ENCODE measurements around the gene SFXN2.
A peak's percentile ranks its signal among the peaks of the same experiment; 100 is the strongest.
"Not testable (repeated sequence)": the region's sequence is repeated elsewhere in the genome, so short reads cannot be mapped to it uniquely, and the experiment has no call there.

Gene SFXN2

GRCh38 chr10:102723989-102724388 is 9.6 kb downstream of the SFXN2 start:
- no peak for DNase-seq

GRCh38 chr10:102726274-102726673 is 11.8 kb downstream of the SFXN2 start:
- DNase-seq = no peak

GRCh38 chr10:102727037-102727818 is 12.8 kb downstream of the SFXN2 start:
- no peak for DNase-seq

- DNase-seq = peak; percentile 50
Measured at GRCh38 chr10:102729029-102730026, 14.9 kb downstream of the SFXN2 start.

GRCh38 chr10:102731222-102731800 is 16.9 kb downstream of the SFXN2 start:
- DNase-seq = no peak

- no peak for DNase-seq
Measured at GRCh38 chr10:102732661-102733060, 18.2 kb downstream of the SFXN2 start.

GRCh38 chr10:102735065-102735562 is 20.7 kb downstream of the SFXN2 start:
- no peak for DNase-seq

- DNase-seq = no peak
Measured at GRCh38 chr10:102738692-102739121, 24.3 kb downstream of the SFXN2 start.

GRCh38 chr10:102740229-102740628 is 25.8 kb downstream of the SFXN2 start:
- no peak for DNase-seq

GRCh38 chr10:102741726-102742237 is 27.3 kb downstream of the SFXN2 start:
- DNase-seq = no peak

- not testable (repeated sequence) for DNase-seq
Measured at GRCh38 chr10:102742313-102742712, 27.9 kb downstream of the SFXN2 start.

GRCh38 chr10:102743078-102743587 is 28.7 kb downstream of the SFXN2 start:
- DNase-seq = no peak

- peak; percentile 95 for DNase-seq
Measured at GRCh38 chr10:102743588-102744373, 29.3 kb downstream of the SFXN2 start, which contains the start of gene WBP1L. WBP1L (plus strand) TSS chr10:102743948; CDS start chr10:102744054, 106 bp downstream.

- DNase-seq = no peak
Measured at GRCh38 chr10:102744374-102745051, 30.1 kb downstream of the SFXN2 start.

GRCh38 chr10:102745157-102745556 is 30.7 kb downstream of the SFXN2 start:
- no peak for DNase-seq

- DNase-seq = no peak
Measured at GRCh38 chr10:102752266-102752930, 38.0 kb downstream of the SFXN2 start.

GRCh38 chr10:102752934-102753664 is 38.7 kb downstream of the SFXN2 start:
- DNase-seq = no peak

- no peak for DNase-seq
Measured at GRCh38 chr10:102753718-102754117, 39.3 kb downstream of the SFXN2 start.

GRCh38 chr10:102757323-102757722 is 42.9 kb downstream of the SFXN2 start:
- DNase-seq = no peak

All from stimulated activated CD4-positive, alpha-beta T cell treated with anti-CD3 and anti-CD28 coated beads, Interleukin-4, amount 100 ng/mL, for 24 hours (primary cell).